Liver (tissue), 3 donors: ENCODE results near the gene CST7.

Experiments used
- ATF3 ChIP-seq: IDR thresholded peaks from 2 replicates; pipeline ENCODE4 v1.6.1; 2016; ENCODE audit warnings: antibody characterized with exemption
- CTCF ChIP-seq: fragments of 150-350 bp; IDR thresholded peaks from 2 replicates; pipeline ENCODE4 v1.5.1; 2017; ENCODE audit warnings: improper control_type of control experiment, low read depth, low read length; ENCODE audit not compliant: missing input control
- EGR1 ChIP-seq, 2 donors: IDR thresholded peaks; 2 replicates each; pipeline ENCODE4 v1.6.1; 2016 to 2018; ENCODE audit warnings: antibody characterized with exemption in 2 of 2, low read depth in 2 of 2
- GABPA ChIP-seq, 2 donors: IDR thresholded peaks in 1 of 2; conservative IDR thresholded peaks in 1 of 2; 2 replicates each; pipeline ENCODE4 v1.6.1; 2016; ENCODE audit warnings: antibody characterized with exemption in 2 of 2, mild to moderate bottlenecking in 1 of 2, moderate library complexity in 1 of 2
- HNF4G ChIP-seq: IDR thresholded peaks from 2 replicates; pipeline ENCODE4 v1.6.1; 2016; ENCODE audit warnings: antibody characterized with exemption
- MAX ChIP-seq: IDR thresholded peaks from 2 replicates; pipeline ENCODE4 v1.6.1; 2016; ENCODE audit warnings: antibody characterized with exemption
- RXRA ChIP-seq, 2 donors: IDR thresholded peaks; 2 replicates each; pipeline ENCODE4 v1.6.1; 2017 to 2018; ENCODE audit warnings: antibody characterized with exemption in 2 of 2, mild to moderate bottlenecking in 1 of 2
- SP1 ChIP-seq: IDR thresholded peaks from 2 replicates; pipeline ENCODE4 v1.6.1; 2018; ENCODE audit warnings: antibody characterized with exemption, mild to moderate bottlenecking
- TAF1 ChIP-seq: conservative IDR thresholded peaks from 2 replicates; pipeline ENCODE4 v1.6.1; 2016; ENCODE audit warnings: antibody characterized with exemption, mild to moderate bottlenecking
- YY1 ChIP-seq: IDR thresholded peaks from 2 replicates; pipeline ENCODE4 v1.6.1; 2016; ENCODE audit warnings: antibody characterized with exemption, mild to moderate bottlenecking
- TF ChIP-seq, protein P1 (sequence below): IDR thresholded peaks from 2 replicates; pipeline ENCODE4 v1.6.1; 2016; ENCODE audit warnings: antibody characterized with exemption, mild to moderate bottlenecking
- donor health status: healthy.
- donor health status: healthy.

DNA sequence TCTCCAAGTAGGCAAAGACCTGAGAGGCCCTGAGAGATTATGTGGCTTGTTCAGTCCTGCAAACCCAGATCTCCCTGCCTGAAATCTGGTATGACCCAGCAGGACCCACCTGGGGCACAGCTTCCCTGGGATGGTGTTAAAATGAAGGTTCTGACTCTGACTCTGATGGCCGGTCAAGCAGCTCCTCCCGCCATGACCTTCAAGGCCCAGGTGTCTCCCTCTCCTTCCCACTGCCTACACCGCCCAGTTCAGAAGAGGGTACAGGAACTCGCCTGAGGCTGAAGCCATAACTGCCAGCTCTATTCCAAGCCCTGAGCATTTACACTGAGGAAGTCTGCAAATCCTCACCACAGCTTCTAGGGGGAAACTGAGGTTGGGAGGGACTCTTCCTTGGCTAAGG, 5.9 kb upstream of the CST7 start:
- no peak for TF ChIP-seq HNF4G
- no peak for TF ChIP-seq CTCF
- no peak for TF ChIP-seq ATF3
- TF ChIP-seq GABPA (IDR thresholded peaks at IDR 0.05 in 1 of 2, conservative IDR thresholded peaks at IDR 0.05 in 1 of 2), result no peak
- TF ChIP-seq RXRA (IDR thresholded peaks at IDR 0.05), result no peak
- TF ChIP-seq SP1, result no peak
- TF ChIP-seq MAX, result no peak
- TF ChIP-seq EGR1 (IDR thresholded peaks at IDR 0.05; ENCODE audit: low read depth in 2 of 2), result no peak
- no peak for TF ChIP-seq YY1
- TF ChIP-seq, protein P1, sequence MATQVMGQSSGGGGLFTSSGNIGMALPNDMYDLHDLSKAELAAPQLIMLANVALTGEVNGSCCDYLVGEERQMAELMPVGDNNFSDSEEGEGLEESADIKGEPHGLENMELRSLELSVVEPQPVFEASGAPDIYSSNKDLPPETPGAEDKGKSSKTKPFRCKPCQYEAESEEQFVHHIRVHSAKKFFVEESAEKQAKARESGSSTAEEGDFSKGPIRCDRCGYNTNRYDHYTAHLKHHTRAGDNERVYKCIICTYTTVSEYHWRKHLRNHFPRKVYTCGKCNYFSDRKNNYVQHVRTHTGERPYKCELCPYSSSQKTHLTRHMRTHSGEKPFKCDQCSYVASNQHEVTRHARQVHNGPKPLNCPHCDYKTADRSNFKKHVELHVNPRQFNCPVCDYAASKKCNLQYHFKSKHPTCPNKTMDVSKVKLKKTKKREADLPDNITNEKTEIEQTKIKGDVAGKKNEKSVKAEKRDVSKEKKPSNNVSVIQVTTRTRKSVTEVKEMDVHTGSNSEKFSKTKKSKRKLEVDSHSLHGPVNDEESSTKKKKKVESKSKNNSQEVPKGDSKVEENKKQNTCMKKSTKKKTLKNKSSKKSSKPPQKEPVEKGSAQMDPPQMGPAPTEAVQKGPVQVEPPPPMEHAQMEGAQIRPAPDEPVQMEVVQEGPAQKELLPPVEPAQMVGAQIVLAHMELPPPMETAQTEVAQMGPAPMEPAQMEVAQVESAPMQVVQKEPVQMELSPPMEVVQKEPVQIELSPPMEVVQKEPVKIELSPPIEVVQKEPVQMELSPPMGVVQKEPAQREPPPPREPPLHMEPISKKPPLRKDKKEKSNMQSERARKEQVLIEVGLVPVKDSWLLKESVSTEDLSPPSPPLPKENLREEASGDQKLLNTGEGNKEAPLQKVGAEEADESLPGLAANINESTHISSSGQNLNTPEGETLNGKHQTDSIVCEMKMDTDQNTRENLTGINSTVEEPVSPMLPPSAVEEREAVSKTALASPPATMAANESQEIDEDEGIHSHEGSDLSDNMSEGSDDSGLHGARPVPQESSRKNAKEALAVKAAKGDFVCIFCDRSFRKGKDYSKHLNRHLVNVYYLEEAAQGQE, result no peak
- TF ChIP-seq TAF1, result no peak
